WTC11 (cell line): Measurements from ENCODE around the gene ZC3H7B. TPM values are rescaled to one million over a fixed set of nuclear protein-coding genes. Genes with fewer than 3 reads are reported as not detected.

Experiments
- ATAC-seq: fragments of 200-7000 bp; cut with Tn5 transposase; 2 replicates; pipeline ENCODE4 v1.10.0; 2021; ENCODE audit warnings: mild to moderate bottlenecking, moderate library complexity
- CTCF ChIA-PET: fragments of 300-600 bp; sonication (Branson Sonifier 250); formaldehyde crosslinking; loops from one replicate; lab custom pipeline; 2021; ENCODE audit warnings: antibody characterized with exemption; lab: Charles Lee
- POLR2A ChIA-PET: fragments of 350-600 bp; sonication (Branson Sonifier 250); formaldehyde crosslinking; loops from one replicate; lab custom pipeline; 2021; ENCODE audit warnings: antibody characterized with exemption; lab: Charles Lee
- DNase-seq: peaks from one replicate; pipeline ENCODE4 v3.0.0; 2021; ENCODE audit warnings: low spot score
- H3K27ac Mint-ChIP-seq: 2 replicates; pipeline ENCODE4 v1.8.0; 2021; ENCODE audit warnings: mixed read lengths
- H3K27me3 Mint-ChIP-seq: 2 replicates; pipeline ENCODE4 v1.8.0; 2021; ENCODE audit warnings: low read depth, mild to moderate bottlenecking, moderate library complexity, mixed read lengths
- H3K36me3 Mint-ChIP-seq: 2 replicates; pipeline ENCODE4 v1.8.0; 2021; ENCODE audit warnings: mixed read lengths
- H3K4me1 Mint-ChIP-seq: 2 replicates; pipeline ENCODE4 v1.8.0; 2022; ENCODE audit warnings: mixed read lengths
- H3K4me3 Mint-ChIP-seq: 2 replicates; pipeline ENCODE4 v1.8.0; 2021; ENCODE audit warnings: mild to moderate bottlenecking, moderate library complexity, mixed read lengths
- H3K9me3 Mint-ChIP-seq: 2 replicates; pipeline ENCODE4 v1.8.0; 2021; ENCODE audit warnings: mixed read lengths
- ATF1 ChIP-seq: sonication (generic); formaldehyde crosslinking; IDR thresholded peaks from 2 replicates; pipeline ENCODE4 v1.8.1; 2023; ENCODE audit warnings: mild to moderate bottlenecking, moderate library complexity, missing genetic modification reagents
- ELF4 ChIP-seq: sonication (generic); formaldehyde crosslinking; IDR thresholded peaks from 2 replicates; pipeline ENCODE4 v1.8.1; 2022; ENCODE audit warnings: low read depth, mild to moderate bottlenecking, moderate library complexity, missing genetic modification reagents
- FOXK1 ChIP-seq: sonication (generic); formaldehyde crosslinking; IDR thresholded peaks from 2 replicates; pipeline ENCODE4 v1.8.0; 2022; ENCODE audit warnings: mild to moderate bottlenecking, moderate library complexity, missing genetic modification reagents
- OVOL2 ChIP-seq: fragments of 250-450 bp; sonication (Bioruptor Pico); IDR thresholded peaks from 2 replicates; pipeline ENCODE4 v1.9.0; 2021; ENCODE audit warnings: mild to moderate bottlenecking, borderline replicate concordance
- SMAD3 ChIP-seq: sonication (generic); formaldehyde crosslinking; IDR thresholded peaks from 2 replicates; pipeline ENCODE4 v1.8.0; 2022; ENCODE audit warnings: missing genetic modification reagents, mild to moderate bottlenecking, borderline replicate concordance
- SP1 ChIP-seq: sonication (generic); formaldehyde crosslinking; conservative IDR thresholded peaks from 2 replicates; pipeline ENCODE4 v1.8.1; 2022; ENCODE audit warnings: missing genetic modification reagents
- TEAD4 ChIP-seq: sonication (generic); formaldehyde crosslinking; IDR thresholded peaks from 2 replicates; pipeline ENCODE4 v1.8.0; 2022; ENCODE audit warnings: mild to moderate bottlenecking, missing genetic modification reagents
- ZNF121 ChIP-seq: sonication (generic); formaldehyde crosslinking; IDR thresholded peaks from 2 replicates; pipeline ENCODE4 v1.8.0; 2023; ENCODE audit warnings: missing genetic modification reagents
- ZNF219 ChIP-seq: sonication (generic); formaldehyde crosslinking; IDR thresholded peaks from 2 replicates; pipeline ENCODE4 v1.8.0; 2023; ENCODE audit warnings: missing genetic modification reagents, mild to moderate bottlenecking, borderline replicate concordance
- ZNF416 ChIP-seq: fragments of 250-450 bp; sonication (Bioruptor Pico); IDR thresholded peaks from 2 replicates; pipeline ENCODE4 v1.9.0; 2021; ENCODE audit warnings: mild to moderate bottlenecking, inconsistent platforms
- ZNF423 ChIP-seq: fragments of 250-450 bp; sonication (Bioruptor Pico); IDR thresholded peaks from 2 replicates; pipeline ENCODE4 v2.1.2; 2022; ENCODE audit warnings: mild to moderate bottlenecking, moderate library complexity
- ZNF671 ChIP-seq: fragments of 250-450 bp; sonication (Bioruptor Pico); IDR thresholded peaks from 2 replicates; pipeline ENCODE4 v1.8.0; 2021; ENCODE audit warnings: mild to moderate bottlenecking
- total RNA-seq: library from RNA; stranded (reverse); gene quantifications from 3 replicates; pipeline ENCODE4 v1.2.3, GENCODE V29; 2021
- TF ChIP-seq, protein P1 (sequence below): sonication (generic); formaldehyde crosslinking; IDR thresholded peaks from 2 replicates; pipeline ENCODE4 v1.8.0; 2023; ENCODE audit warnings: missing genetic modification reagents
- TF ChIP-seq, protein P2 (sequence below): sonication (generic); formaldehyde crosslinking; IDR thresholded peaks from 2 replicates; pipeline ENCODE4 v1.8.0; 2023; ENCODE audit warnings: missing genetic modification reagents, mild to moderate bottlenecking, borderline replicate concordance
- TF ChIP-seq, protein P3 (sequence below): sonication (generic); formaldehyde crosslinking; IDR thresholded peaks from 2 replicates; pipeline ENCODE4 v1.8.1; 2022; ENCODE audit warnings: low read depth, mild to moderate bottlenecking, moderate library complexity, missing genetic modification reagents, borderline replicate concordance
- TF ChIP-seq, protein P4 (sequence below): sonication (generic); formaldehyde crosslinking; IDR thresholded peaks from 2 replicates; pipeline ENCODE4 v1.8.1; 2022; ENCODE audit warnings: mild to moderate bottlenecking, moderate library complexity, missing genetic modification reagents
- TF ChIP-seq, protein P5 (sequence below): sonication (generic); formaldehyde crosslinking; IDR thresholded peaks from 2 replicates; pipeline ENCODE4 v1.8.1; 2022; ENCODE audit warnings: missing genetic modification reagents, borderline replicate concordance
- TF ChIP-seq, protein P6 (sequence below): fragments of 250-450 bp; sonication (Bioruptor Pico); IDR thresholded peaks from 2 replicates; pipeline ENCODE4 v1.9.0; 2021; ENCODE audit warnings: mild to moderate bottlenecking, borderline replicate concordance

ZC3H7B gene
- total RNA-seq, 1 experiment from 2014 or later: 64.7 TPM

DNA sequence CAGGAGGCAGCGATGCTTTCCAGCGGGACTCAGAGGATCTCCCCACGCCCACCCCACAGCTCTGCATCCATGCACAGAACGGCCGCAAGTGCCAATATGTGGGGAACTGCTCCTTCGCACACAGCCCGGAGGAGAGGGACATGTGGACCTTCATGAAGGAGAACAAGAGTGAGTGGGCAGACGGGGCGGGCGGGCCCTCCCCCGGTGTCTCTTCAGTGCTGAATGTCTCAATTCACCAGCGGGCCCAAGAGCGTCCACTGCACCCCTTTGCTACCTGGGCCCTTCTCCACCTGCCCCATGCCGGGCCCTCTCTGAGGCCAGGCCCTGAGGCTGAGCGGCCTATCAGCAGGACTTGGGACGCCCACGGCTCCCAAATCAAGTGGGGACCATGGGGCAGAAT, 54.6 kb downstream of the ZC3H7B start (continued):
- no peak for TF ChIP-seq SMAD3 (CRISPR knock-in tag)
- TF ChIP-seq ZNF671: no peak

DNA sequence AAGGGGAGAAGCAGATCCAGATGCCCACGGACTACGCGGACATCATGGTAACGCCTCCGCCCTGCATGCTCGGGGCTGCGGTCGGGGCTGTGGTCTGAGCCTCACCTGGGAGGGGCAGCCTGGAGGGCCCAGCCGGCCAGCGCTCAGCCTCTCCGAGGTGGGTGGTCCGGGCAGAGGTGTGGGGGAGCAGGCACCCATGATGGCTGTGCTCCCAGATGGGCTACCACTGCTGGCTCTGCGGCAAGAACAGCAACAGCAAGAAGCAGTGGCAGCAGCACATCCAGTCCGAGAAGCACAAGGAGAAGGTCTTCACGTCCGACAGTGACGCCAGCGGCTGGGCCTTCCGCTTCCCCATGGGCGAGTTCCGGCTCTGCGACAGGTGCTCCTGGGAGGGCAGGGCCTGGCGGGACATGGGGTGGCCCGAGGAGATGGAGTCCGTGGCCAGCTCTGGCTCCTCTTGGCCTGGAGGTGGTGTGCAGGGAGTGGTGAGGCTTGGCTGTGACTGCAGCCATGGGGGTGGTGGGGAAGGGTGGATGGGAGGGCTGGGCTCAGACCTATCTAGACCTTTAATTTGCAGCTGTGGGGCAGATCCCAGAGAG, 55.2 kb downstream of the ZC3H7B start:
- no peak for ATAC-seq
- no peaks in the 10 kb centered on the region for H3K27me3 Mint-ChIP-seq
- no peaks in the 10 kb centered on the region for H3K9me3 Mint-ChIP-seq
- no peak overlapping the region for H3K4me3 Mint-ChIP-seq
- peaks cover 12% of the 10 kb centered on the region for H3K36me3 Mint-ChIP-seq
- H3K4me1 Mint-ChIP-seq: peaks cover 12% of the 10 kb centered on the region
- TF ChIP-seq, protein P1, sequence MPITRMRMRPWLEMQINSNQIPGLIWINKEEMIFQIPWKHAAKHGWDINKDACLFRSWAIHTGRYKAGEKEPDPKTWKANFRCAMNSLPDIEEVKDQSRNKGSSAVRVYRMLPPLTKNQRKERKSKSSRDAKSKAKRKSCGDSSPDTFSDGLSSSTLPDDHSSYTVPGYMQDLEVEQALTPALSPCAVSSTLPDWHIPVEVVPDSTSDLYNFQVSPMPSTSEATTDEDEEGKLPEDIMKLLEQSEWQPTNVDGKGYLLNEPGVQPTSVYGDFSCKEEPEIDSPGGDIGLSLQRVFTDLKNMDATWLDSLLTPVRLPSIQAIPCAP (CRISPR knock-in tag): no peak
- TF ChIP-seq ATF1 (CRISPR knock-in tag) (no peak), SP1 (CRISPR knock-in tag) (no peak)
- TF ChIP-seq, protein P2, sequence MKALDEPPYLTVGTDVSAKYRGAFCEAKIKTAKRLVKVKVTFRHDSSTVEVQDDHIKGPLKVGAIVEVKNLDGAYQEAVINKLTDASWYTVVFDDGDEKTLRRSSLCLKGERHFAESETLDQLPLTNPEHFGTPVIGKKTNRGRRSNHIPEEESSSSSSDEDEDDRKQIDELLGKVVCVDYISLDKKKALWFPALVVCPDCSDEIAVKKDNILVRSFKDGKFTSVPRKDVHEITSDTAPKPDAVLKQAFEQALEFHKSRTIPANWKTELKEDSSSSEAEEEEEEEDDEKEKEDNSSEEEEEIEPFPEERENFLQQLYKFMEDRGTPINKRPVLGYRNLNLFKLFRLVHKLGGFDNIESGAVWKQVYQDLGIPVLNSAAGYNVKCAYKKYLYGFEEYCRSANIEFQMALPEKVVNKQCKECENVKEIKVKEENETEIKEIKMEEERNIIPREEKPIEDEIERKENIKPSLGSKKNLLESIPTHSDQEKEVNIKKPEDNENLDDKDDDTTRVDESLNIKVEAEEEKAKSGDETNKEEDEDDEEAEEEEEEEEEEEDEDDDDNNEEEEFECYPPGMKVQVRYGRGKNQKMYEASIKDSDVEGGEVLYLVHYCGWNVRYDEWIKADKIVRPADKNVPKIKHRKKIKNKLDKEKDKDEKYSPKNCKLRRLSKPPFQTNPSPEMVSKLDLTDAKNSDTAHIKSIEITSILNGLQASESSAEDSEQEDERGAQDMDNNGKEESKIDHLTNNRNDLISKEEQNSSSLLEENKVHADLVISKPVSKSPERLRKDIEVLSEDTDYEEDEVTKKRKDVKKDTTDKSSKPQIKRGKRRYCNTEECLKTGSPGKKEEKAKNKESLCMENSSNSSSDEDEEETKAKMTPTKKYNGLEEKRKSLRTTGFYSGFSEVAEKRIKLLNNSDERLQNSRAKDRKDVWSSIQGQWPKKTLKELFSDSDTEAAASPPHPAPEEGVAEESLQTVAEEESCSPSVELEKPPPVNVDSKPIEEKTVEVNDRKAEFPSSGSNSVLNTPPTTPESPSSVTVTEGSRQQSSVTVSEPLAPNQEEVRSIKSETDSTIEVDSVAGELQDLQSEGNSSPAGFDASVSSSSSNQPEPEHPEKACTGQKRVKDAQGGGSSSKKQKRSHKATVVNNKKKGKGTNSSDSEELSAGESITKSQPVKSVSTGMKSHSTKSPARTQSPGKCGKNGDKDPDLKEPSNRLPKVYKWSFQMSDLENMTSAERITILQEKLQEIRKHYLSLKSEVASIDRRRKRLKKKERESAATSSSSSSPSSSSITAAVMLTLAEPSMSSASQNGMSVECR (CRISPR knock-in tag): no peak
- TF ChIP-seq, protein P3, sequence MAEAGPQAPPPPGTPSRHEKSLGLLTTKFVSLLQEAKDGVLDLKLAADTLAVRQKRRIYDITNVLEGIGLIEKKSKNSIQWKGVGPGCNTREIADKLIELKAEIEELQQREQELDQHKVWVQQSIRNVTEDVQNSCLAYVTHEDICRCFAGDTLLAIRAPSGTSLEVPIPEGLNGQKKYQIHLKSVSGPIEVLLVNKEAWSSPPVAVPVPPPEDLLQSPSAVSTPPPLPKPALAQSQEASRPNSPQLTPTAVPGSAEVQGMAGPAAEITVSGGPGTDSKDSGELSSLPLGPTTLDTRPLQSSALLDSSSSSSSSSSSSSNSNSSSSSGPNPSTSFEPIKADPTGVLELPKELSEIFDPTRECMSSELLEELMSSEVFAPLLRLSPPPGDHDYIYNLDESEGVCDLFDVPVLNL (CRISPR knock-in tag): no peak
- ChIA-PET CTCF (no interaction called here), POLR2A (no interaction called here)
- no peak for DNase-seq
- H3K27ac Mint-ChIP-seq: no peak overlapping the region

DNA sequence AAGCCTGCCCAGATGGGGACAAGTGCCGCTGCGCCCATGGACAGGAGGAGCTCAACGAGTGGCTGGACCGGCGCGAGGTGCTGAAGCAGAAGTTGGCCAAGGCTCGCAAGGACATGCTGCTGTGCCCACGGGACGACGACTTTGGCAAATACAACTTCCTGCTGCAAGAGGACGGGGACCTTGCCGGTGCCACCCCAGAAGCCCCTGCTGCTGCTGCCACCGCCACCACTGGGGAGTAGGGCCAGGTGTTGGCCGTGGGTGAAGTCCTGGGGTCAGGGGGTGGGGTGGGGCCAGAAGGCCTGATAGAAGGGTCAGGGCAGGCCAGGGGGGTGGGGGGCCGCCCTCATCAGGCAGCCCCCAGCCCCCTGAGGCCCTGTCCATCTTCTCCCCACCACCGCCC, 55.9 kb downstream of the ZC3H7B start:
- TF ChIP-seq, protein P4, sequence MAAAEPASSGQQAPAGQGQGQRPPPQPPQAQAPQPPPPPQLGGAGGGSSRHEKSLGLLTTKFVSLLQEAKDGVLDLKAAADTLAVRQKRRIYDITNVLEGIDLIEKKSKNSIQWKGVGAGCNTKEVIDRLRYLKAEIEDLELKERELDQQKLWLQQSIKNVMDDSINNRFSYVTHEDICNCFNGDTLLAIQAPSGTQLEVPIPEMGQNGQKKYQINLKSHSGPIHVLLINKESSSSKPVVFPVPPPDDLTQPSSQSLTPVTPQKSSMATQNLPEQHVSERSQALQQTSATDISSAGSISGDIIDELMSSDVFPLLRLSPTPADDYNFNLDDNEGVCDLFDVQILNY (CRISPR knock-in tag): no peak
- no peak for TF ChIP-seq TEAD4 (CRISPR knock-in tag)
- no peak for TF ChIP-seq FOXK1 (CRISPR knock-in tag)
- no peak for TF ChIP-seq ZNF219 (CRISPR knock-in tag)
- no peak for TF ChIP-seq ELF4 (CRISPR knock-in tag)
- TF ChIP-seq, protein P1 (CRISPR knock-in tag): no peak
- TF ChIP-seq ZNF121 (CRISPR knock-in tag): no peak
- TF ChIP-seq ZNF423 (CRISPR knock-in tag): no peak
- TF ChIP-seq, protein P5, sequence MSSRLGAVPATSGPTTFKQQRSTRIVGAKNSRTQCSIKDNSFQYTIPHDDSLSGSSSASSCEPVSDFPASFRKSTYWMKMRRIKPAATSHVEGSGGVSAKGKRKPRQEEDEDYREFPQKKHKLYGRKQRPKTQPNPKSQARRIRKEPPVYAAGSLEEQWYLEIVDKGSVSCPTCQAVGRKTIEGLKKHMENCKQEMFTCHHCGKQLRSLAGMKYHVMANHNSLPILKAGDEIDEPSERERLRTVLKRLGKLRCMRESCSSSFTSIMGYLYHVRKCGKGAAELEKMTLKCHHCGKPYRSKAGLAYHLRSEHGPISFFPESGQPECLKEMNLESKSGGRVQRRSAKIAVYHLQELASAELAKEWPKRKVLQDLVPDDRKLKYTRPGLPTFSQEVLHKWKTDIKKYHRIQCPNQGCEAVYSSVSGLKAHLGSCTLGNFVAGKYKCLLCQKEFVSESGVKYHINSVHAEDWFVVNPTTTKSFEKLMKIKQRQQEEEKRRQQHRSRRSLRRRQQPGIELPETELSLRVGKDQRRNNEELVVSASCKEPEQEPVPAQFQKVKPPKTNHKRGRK (CRISPR knock-in tag): no peak
- TF ChIP-seq, protein P6, sequence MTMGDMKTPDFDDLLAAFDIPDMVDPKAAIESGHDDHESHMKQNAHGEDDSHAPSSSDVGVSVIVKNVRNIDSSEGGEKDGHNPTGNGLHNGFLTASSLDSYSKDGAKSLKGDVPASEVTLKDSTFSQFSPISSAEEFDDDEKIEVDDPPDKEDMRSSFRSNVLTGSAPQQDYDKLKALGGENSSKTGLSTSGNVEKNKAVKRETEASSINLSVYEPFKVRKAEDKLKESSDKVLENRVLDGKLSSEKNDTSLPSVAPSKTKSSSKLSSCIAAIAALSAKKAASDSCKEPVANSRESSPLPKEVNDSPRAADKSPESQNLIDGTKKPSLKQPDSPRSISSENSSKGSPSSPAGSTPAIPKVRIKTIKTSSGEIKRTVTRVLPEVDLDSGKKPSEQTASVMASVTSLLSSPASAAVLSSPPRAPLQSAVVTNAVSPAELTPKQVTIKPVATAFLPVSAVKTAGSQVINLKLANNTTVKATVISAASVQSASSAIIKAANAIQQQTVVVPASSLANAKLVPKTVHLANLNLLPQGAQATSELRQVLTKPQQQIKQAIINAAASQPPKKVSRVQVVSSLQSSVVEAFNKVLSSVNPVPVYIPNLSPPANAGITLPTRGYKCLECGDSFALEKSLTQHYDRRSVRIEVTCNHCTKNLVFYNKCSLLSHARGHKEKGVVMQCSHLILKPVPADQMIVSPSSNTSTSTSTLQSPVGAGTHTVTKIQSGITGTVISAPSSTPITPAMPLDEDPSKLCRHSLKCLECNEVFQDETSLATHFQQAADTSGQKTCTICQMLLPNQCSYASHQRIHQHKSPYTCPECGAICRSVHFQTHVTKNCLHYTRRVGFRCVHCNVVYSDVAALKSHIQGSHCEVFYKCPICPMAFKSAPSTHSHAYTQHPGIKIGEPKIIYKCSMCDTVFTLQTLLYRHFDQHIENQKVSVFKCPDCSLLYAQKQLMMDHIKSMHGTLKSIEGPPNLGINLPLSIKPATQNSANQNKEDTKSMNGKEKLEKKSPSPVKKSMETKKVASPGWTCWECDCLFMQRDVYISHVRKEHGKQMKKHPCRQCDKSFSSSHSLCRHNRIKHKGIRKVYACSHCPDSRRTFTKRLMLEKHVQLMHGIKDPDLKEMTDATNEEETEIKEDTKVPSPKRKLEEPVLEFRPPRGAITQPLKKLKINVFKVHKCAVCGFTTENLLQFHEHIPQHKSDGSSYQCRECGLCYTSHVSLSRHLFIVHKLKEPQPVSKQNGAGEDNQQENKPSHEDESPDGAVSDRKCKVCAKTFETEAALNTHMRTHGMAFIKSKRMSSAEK (CRISPR knock-in tag): no peak
- no peak for TF ChIP-seq OVOL2 (CRISPR knock-in tag)
- TF ChIP-seq ZNF416 (CRISPR knock-in tag): no peak
- no peaks in the 10 kb centered on the region for H3K27me3 Mint-ChIP-seq
- peaks cover 8% of the 10 kb centered on the region for H3K36me3 Mint-ChIP-seq
- ATAC-seq: no peak
- ChIA-PET POLR2A (no interaction called here), CTCF (no interaction called here)
- no peak overlapping the region; the same call in 1 of the 2 replicates for H3K27ac Mint-ChIP-seq
- DNase-seq: no peak
- H3K9me3 Mint-ChIP-seq: no peaks in the 10 kb centered on the region
- H3K4me1 Mint-ChIP-seq: peaks cover 12% of the 10 kb centered on the region
- no peak overlapping the region for H3K4me3 Mint-ChIP-seq
